Astrocyte (in vitro differentiated cells and primary cell): Measurements from ENCODE around the gene TOGARAM2. TPM values are rescaled to one million over a fixed set of nuclear protein-coding genes. Genes with fewer than 3 reads are reported as not detected.
"Not testable (repeated sequence)": the region's sequence is repeated elsewhere in the genome, so short reads cannot be mapped to it uniquely, and the experiment has no call there.

Experiments used
- DNase-seq: peaks from one replicate; pipeline ENCODE4 v3.0.0-alpha.2; 2010; ENCODE audit warnings: low read depth
- FAIRE-seq: peaks from 2 replicates; lab custom pipeline; 2011; peaks lifted over from hg19 to GRCh38; lab: Jason Lieb, UNC
- H2AFZ ChIP-seq: 2 replicates; pipeline ENCODE4 v1.6.0; 2012; ENCODE audit warnings: low read depth, low read length, inconsistent platforms
- H3K27ac ChIP-seq: 2 replicates; pipeline ENCODE4 v1.5.1; 2011; ENCODE audit warnings: low read depth, low read length, inconsistent platforms
- H3K27me3 ChIP-seq: 2 replicates; pipeline ENCODE4 v1.6.0; 2011; ENCODE audit warnings: low read length, inconsistent platforms; ENCODE audit not compliant: insufficient read depth
- H3K36me3 ChIP-seq: 2 replicates; pipeline ENCODE4 v1.5.1; 2011; ENCODE audit warnings: low read length, inconsistent platforms; ENCODE audit not compliant: insufficient read depth
- H3K4me1 ChIP-seq: 2 replicates; pipeline ENCODE4 v1.5.1; 2011; ENCODE audit warnings: low read length, inconsistent platforms; ENCODE audit not compliant: insufficient read depth
- H3K4me2 ChIP-seq: 2 replicates; pipeline ENCODE4 v1.6.0; 2012; ENCODE audit warnings: low read length, inconsistent platforms
- H3K4me3 ChIP-seq: 2 replicates; pipeline ENCODE4 v1.5.1; 2011; ENCODE audit warnings: low read depth, mild to moderate bottlenecking, low read length, inconsistent platforms; ENCODE audit not compliant: insufficient read depth
- H3K79me2 ChIP-seq: 2 replicates; pipeline ENCODE4 v1.6.0; 2012; ENCODE audit warnings: mild to moderate bottlenecking, low read length, inconsistent platforms; ENCODE audit not compliant: insufficient read depth
- H3K9ac ChIP-seq: 2 replicates; pipeline ENCODE4 v1.6.0; 2012; ENCODE audit warnings: mild to moderate bottlenecking, low read length, inconsistent platforms
- H3K9me3 ChIP-seq: 2 replicates; pipeline ENCODE4 v1.5.1; 2012; ENCODE audit warnings: low read depth, mild to moderate bottlenecking, low read length, inconsistent platforms; ENCODE audit not compliant: insufficient read depth
- H4K20me1 ChIP-seq: 2 replicates; pipeline ENCODE4 v1.6.0; 2012; ENCODE audit warnings: low read length, inconsistent platforms; ENCODE audit not compliant: insufficient read depth
- H3K27ac Mint-ChIP-seq: one replicate; pipeline ENCODE4 v1.8.0; 2021; ENCODE audit warnings: mild to moderate bottlenecking, mixed read lengths; ENCODE audit not compliant: unreplicated experiment
- H3K27me3 Mint-ChIP-seq: one replicate; pipeline ENCODE4 v1.8.0; 2021; ENCODE audit warnings: low read depth, mixed read lengths; ENCODE audit not compliant: unreplicated experiment
- H3K36me3 Mint-ChIP-seq: one replicate; pipeline ENCODE4 v1.8.0; 2021; ENCODE audit warnings: low read depth, mixed read lengths; ENCODE audit not compliant: unreplicated experiment
- H3K4me1 Mint-ChIP-seq: one replicate; pipeline ENCODE4 v1.8.0; 2021; ENCODE audit warnings: low read depth, mixed read lengths; ENCODE audit not compliant: unreplicated experiment
- H3K4me3 Mint-ChIP-seq: one replicate; pipeline ENCODE4 v1.8.0; 2021; ENCODE audit warnings: mild to moderate bottlenecking, moderate library complexity, mixed read lengths; ENCODE audit not compliant: unreplicated experiment
- H3K9me3 Mint-ChIP-seq: one replicate; pipeline ENCODE4 v1.8.0; 2021; ENCODE audit warnings: mild to moderate bottlenecking, mixed read lengths; ENCODE audit not compliant: unreplicated experiment
- EZH2 ChIP-seq: IDR thresholded peaks from 2 replicates; pipeline ENCODE4 v1.6.1; 2012; ENCODE audit warnings: mild to moderate bottlenecking, low read length, inconsistent platforms; ENCODE audit not compliant: insufficient read depth
- total RNA-seq: library from RNA; stranded (reverse); gene quantifications from 2 replicates; pipeline ENCODE4 v1.2.1, GENCODE V29; 2021
- TF ChIP-seq, protein P1 (sequence below): IDR thresholded peaks from 2 replicates; pipeline ENCODE4 v1.5.1; 2011; ENCODE audit warnings: low read depth, mild to moderate bottlenecking, inconsistent platforms, low read length, moderate library complexity; ENCODE audit not compliant: insufficient read depth

The TOGARAM2 gene
- total RNA-seq, 1 donor from 2014 or later: 0.73 TPM

- no peak for TF ChIP-seq EZH2
- TF ChIP-seq, protein P1, sequence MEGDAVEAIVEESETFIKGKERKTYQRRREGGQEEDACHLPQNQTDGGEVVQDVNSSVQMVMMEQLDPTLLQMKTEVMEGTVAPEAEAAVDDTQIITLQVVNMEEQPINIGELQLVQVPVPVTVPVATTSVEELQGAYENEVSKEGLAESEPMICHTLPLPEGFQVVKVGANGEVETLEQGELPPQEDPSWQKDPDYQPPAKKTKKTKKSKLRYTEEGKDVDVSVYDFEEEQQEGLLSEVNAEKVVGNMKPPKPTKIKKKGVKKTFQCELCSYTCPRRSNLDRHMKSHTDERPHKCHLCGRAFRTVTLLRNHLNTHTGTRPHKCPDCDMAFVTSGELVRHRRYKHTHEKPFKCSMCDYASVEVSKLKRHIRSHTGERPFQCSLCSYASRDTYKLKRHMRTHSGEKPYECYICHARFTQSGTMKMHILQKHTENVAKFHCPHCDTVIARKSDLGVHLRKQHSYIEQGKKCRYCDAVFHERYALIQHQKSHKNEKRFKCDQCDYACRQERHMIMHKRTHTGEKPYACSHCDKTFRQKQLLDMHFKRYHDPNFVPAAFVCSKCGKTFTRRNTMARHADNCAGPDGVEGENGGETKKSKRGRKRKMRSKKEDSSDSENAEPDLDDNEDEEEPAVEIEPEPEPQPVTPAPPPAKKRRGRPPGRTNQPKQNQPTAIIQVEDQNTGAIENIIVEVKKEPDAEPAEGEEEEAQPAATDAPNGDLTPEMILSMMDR: no peak
- Histone ChIP-seq H4K20me1 (no peaks in the 10 kb centered on the region), H3K4me1 (no peaks in the 10 kb centered on the region), H3K4me3 (no peak overlapping the region), H3K4me2 (no peak overlapping the region), H3K27ac (no peak overlapping the region), H3K36me3 (no peaks in the 10 kb centered on the region), H3K9ac (no peak overlapping the region), H3K9me3 (peaks cover 7% of the 10 kb centered on the region), H3K27me3 (no peaks in the 10 kb centered on the region), H2AFZ (no peak overlapping the region), H3K79me2 (no peaks in the 10 kb centered on the region)
- no peaks in the 10 kb centered on the region for H3K4me1 Mint-ChIP-seq
- DNase-seq: no peak
- no peaks in the 10 kb centered on the region for H3K9me3 Mint-ChIP-seq
- no peak overlapping the region for H3K4me3 Mint-ChIP-seq
- no peak overlapping the region for H3K27ac Mint-ChIP-seq
- no peaks in the 10 kb centered on the region for H3K27me3 Mint-ChIP-seq
- no peaks in the 10 kb centered on the region for H3K36me3 Mint-ChIP-seq
- FAIRE-seq: no peak
Measured at GRCh38 chr2:29084554-29084953, 103.5 kb downstream of the TOGARAM2 start.

- not testable (repeated sequence) for FAIRE-seq, H3K9me3 Mint-ChIP-seq, H3K9ac ChIP-seq, H3K4me2 ChIP-seq, H4K20me1 ChIP-seq, H3K36me3 ChIP-seq, H3K36me3 Mint-ChIP-seq, H3K27me3 Mint-ChIP-seq, H3K27ac Mint-ChIP-seq, H3K79me2 ChIP-seq, H3K27me3 ChIP-seq, H3K27ac ChIP-seq, H3K4me1 Mint-ChIP-seq, H2AFZ ChIP-seq, DNase-seq, H3K4me3 ChIP-seq, H3K9me3 ChIP-seq, H3K4me3 Mint-ChIP-seq, H3K4me1 ChIP-seq
Measured at GRCh38 chr2:29090311-29090710, 109.2 kb downstream of the TOGARAM2 start.

DNA sequence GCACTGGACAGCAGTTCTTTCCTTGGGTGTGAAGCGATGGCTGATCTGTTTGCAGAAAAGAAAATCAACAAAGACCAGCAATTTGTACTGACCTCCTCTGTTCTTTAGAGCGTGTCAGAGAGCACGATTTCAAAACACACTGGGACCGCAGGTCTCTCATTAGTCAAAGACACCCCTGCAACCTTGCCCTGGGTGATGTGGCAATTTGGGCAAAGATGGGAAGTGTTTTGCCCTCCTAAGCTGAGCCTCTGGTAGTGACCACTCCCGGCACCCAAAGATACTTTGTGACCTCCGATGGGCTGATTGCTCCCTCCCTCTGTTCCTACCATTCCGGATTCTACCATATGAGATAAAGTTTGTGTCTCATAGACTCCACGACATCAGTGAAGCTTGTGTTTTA, 115.9 kb downstream of the TOGARAM2 start:
- Histone ChIP-seq H3K4me3 (no peak overlapping the region), H3K36me3 (no peaks in the 10 kb centered on the region), H3K27me3 (no peaks in the 10 kb centered on the region), H3K9ac (no peak overlapping the region), H3K9me3 (no peaks in the 10 kb centered on the region), H3K4me2 (no peak overlapping the region), H2AFZ (no peak overlapping the region), H3K79me2 (no peaks in the 10 kb centered on the region), H3K27ac (no peak overlapping the region), H4K20me1 (no peaks in the 10 kb centered on the region), H3K4me1 (no peaks in the 10 kb centered on the region)
- FAIRE-seq (no peak), DNase-seq (no peak)
- no peaks in the 10 kb centered on the region for H3K27me3 Mint-ChIP-seq
- TF ChIP-seq, protein P1: no peak
- TF ChIP-seq EZH2: no peak
- H3K4me3 Mint-ChIP-seq: no peak overlapping the region
- no peak overlapping the region for H3K27ac Mint-ChIP-seq
- no peaks in the 10 kb centered on the region for H3K9me3 Mint-ChIP-seq
- H3K4me1 Mint-ChIP-seq: no peaks in the 10 kb centered on the region
- H3K36me3 Mint-ChIP-seq: no peaks in the 10 kb centered on the region
